Activated CD4-positive, alpha-beta T cell treated with anti-CD3 and anti-CD28 coated beads, Interleukin-2, Interleukin-6, amounts not matched to agents 100 ng/mL and 50 ng/mL, durations not matched to agents 16 hours and 8 hours (primary cell): ENCODE results near the gene CD244.
"Not testable (repeated sequence)": the region's sequence is repeated elsewhere in the genome, so short reads cannot be mapped to it uniquely, and the experiment has no call there.

Source experiments
- DNase-seq: peaks from one replicate; pipeline ENCODE4 v3.0.0-alpha.2; 2020

CD244 gene

GRCh38 chr1:160877221-160877620, 14.5 kb upstream of the CD244 start:
- peak; percentile 27 for DNase-seq

- no peak for DNase-seq
Measured at GRCh38 chr1:160876311-160876710, 13.6 kb upstream of the CD244 start.

- not testable (repeated sequence) for DNase-seq
Measured at GRCh38 chr1:160875591-160875990, 12.9 kb upstream of the CD244 start.

GRCh38 chr1:160874935-160875334, 12.2 kb upstream of the CD244 start:
- no peak for DNase-seq

- DNase-seq: no peak
Measured at GRCh38 chr1:160868141-160868540, 5.5 kb upstream of the CD244 start.

GRCh38 chr1:160867651-160868050, 5.0 kb upstream of the CD244 start:
- not testable (repeated sequence) for DNase-seq

- no peak for DNase-seq
Measured at GRCh38 chr1:160866695-160867260, 4.1 kb upstream of the CD244 start.

- DNase-seq: no peak
Measured at GRCh38 chr1:160866001-160866694, 3.5 kb upstream of the CD244 start.

GRCh38 chr1:160865337-160865736, 2.6 kb upstream of the CD244 start:
- no peak for DNase-seq

- DNase-seq: no peak
Measured at GRCh38 chr1:160864173-160864572, 1.5 kb upstream of the CD244 start.

GRCh38 chr1:160863774-160864131, 1.1 kb upstream of the CD244 start:
- DNase-seq: no peak

- DNase-seq: no peak
Measured at GRCh38 chr1:160863061-160863773, 530 bp upstream of the CD244 start.

- DNase-seq: no peak
Measured at GRCh38 chr1:160860840-160861505, 1.7 kb downstream of the CD244 start.

- DNase-seq: no peak
Measured at GRCh38 chr1:160859166-160859565, 3.5 kb downstream of the CD244 start.

- DNase-seq: no peak
Measured at GRCh38 chr1:160858507-160858906, 4.2 kb downstream of the CD244 start.

- no peak for DNase-seq
Measured at GRCh38 chr1:160858097-160858496, 4.6 kb downstream of the CD244 start.

- DNase-seq: no peak
Measured at GRCh38 chr1:160855181-160855981, 7.3 kb downstream of the CD244 start.

- DNase-seq: no peak
Measured at GRCh38 chr1:160853754-160854153, 8.9 kb downstream of the CD244 start.

GRCh38 chr1:160853014-160853413, 9.7 kb downstream of the CD244 start:
- no peak for DNase-seq

- no peak for DNase-seq
Measured at GRCh38 chr1:160850993-160851392, 11.7 kb downstream of the CD244 start.

- no peak for DNase-seq
Measured at GRCh38 chr1:160850541-160850940, 12.1 kb downstream of the CD244 start.

- no peak for DNase-seq
Measured at GRCh38 chr1:160846281-160846680, 16.4 kb downstream of the CD244 start.
